COLO668 (cell line): ENCODE results near the gene FBXO17.
"Not testable (repeated sequence)": the region's sequence is repeated elsewhere in the genome, so short reads cannot be mapped to it uniquely, and the experiment has no call there.

Experiments
- DNase-seq: peaks from one replicate; lab custom pipeline; 2025; ENCODE audit not compliant: unreplicated experiment; lab: John Stamatoyannopoulos, UW

FBXO17 gene

DNA sequence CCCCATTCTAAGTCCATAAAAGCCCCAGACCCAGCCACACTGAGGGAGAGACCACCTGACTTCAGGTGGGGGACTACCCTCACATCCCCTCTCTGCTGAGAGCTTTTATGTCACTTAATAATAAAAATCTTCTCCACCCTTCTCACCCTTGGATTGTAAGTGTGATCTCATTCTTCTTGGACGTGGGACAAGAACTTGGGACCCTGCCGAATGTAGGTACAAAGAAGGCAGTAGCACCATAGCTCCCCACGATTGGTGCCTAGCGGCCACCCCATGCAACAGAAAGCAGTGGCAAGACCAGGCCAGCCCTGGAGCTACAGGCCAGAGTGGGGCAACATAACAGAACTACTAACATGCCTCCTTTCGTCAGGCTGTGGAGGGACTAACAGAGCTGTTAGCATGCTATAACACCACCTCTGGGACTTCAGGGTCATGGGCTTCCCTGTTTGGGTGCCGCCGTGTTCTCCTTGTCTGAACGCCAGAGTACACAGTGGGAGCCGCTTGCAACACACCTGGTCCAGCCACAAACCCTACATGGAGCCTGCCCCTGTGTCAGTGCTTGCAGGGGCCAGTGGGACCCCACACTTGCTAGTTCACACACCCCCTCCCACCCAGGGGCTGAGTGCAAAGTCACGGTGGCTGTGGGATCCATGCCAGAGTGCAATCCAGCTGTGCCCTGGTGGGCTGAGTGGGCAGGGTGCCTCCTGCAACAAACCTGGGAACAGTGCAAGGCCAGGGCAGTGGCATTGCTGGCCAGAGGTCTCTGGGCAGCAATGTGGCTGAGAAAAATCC lies 5.2 kb upstream of the FBXO17 start:
- DNase-seq: no peak

GRCh38 chr19:38979812-38980211 lies 4.3 kb upstream of the FBXO17 start:
- DNase-seq: no peak

GRCh38 chr19:38978326-38978689 lies 2.8 kb upstream of the FBXO17 start:
- DNase-seq: no peak

DNA sequence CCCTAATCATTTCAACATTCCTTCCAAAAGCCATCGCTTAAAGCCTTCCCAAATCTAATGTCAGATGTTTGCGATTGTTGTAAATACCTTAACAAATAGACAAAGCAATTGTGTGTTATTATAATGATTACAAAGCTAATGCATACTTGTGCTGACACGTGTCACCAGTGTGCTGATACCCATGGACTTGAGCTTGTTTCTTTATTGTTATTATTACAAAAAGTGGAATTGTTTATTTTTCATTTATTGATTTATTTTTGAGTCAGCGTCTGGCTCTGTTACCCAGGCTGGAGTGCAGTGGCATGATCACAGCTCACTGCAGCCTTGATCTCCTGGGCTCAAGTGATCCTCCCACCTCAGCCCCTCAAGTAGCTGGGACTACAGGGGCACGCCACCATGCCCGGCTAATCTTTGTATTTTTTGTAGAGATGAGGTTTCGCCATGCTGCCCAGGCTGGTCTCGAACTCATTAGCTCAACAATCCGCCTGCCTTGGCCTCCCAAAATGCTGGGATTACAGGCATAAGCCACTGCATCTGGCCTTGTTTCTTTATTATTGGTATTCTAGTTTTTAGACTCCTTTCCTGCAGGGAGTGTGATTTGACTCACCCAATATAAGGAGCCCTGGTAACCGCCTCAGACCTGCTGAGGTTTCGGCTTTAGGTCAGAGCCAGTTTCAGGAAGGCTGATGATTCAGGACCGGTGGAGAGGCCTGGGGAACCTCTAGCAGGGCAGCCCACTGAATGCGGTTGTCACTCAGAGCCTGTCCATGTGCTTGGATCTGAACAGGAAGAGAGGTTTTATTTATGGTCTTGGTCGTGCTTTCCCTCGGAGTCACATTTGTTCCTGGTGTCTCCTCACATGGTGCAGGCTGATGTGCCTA lies 2.1 kb upstream of the FBXO17 start:
- DNase-seq: no peak

DNA sequence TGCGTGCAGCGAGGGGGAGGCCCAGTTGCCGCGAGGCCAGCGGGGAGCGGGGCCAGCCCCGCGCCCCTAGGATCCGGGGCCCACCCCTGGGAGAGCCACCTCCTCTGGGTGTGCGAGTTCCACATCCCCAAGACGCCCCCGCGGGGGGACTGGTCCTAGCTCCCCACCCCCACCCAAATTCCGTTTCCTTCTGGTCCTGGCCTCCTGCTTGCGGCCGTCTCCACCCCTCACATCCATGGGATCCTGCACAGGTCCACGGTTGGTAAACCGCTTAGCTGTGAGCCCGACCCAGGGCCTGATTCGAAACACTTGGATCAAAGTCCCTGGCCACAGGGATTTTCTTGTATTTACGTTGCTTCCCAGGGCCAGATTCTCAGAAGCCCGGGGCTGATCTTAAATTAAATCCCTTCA lies 324 bp upstream of the FBXO17 start:
- DNase-seq: no peak

GRCh38 chr19:38974624-38975213 lies 823 bp downstream of the FBXO17 start:
- DNase-seq: no peak

DNA sequence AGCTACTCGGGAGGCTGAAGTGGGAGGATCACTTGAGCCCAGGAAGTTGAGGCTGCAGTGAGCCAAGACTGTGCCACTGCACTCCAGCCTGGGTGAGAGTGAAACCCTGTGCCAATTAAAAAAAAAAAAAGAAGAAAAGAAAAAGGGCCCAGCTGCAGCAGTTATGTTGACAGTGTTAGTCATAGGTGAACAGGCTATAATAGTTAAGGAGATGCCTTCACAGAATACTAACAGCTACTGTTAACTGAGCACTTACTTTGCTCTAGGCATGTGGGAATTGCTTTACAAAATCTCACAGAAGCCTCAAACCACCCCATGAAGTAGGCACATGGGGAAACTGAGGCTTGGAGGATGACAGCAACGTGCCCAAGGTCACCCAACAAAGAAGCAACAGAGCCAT lies 3.9 kb downstream of the FBXO17 start:
- DNase-seq: no peak

DNA sequence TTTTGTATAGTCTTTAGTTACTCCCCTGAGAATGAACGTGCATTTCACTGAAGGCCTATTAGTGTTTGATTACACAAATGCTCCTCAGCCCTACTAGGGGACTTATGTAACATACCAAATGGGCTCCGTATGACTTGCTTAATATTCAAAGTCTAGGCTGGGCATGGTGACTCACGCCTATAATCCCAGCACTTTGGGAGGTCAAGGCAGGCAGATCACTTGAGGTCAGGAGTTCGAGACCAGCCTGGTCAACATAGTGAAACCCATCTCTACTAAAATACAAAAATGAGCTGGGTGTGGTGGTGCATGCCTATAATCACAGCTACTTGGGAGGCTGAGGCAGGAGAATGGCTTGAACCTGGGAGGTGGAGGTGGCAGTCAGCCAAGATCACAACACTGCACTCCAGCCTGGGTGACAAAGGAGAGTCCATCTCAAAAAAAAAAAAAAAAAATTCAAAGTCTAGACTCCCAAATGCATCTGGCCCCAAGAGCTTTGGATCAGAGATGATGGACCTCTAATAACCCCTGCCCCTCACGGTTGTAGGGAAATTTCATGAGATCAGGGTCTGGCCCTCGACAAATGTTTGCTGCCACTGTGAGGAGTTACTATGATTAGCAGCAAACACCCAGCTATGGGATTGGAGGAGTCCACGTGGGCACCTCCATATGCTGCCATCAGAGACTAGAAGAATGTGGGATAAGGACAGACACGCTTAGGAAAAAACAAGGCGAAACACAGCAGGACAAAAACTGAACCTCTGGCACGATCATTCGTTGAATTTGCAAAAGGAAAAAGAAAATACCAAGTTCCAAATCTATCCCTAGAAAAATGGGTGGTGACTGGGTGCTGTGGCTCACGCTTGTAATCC lies 4.6 kb downstream of the FBXO17 start:
- DNase-seq: no peak

- not testable (repeated sequence) for DNase-seq
Observed at GRCh38 chr19:38966149-38966548, 9.4 kb downstream of the FBXO17 start.

- no peak for DNase-seq
Observed at GRCh38 chr19:38964738-38965137, 10.8 kb downstream of the FBXO17 start.

DNA sequence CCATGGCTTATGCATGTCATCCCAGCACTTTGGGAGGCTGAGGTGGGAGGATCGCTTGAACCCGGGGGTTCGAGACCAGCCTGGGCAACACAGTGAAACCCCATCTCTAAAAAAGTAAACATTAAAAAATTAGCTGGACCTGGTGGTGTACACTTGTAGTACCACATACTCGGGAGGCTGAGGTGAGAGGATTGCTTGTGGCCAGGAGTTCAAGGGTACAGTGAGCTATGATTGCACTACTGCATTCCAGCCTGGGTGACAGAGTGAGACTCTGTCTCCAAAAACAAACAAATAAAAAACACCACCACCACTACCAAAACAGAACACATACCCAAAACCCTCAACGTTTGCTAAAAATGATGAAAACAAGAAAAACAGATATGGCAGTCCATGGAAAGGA lies 15.9 kb downstream of the FBXO17 start:
- no peak for DNase-seq

DNA sequence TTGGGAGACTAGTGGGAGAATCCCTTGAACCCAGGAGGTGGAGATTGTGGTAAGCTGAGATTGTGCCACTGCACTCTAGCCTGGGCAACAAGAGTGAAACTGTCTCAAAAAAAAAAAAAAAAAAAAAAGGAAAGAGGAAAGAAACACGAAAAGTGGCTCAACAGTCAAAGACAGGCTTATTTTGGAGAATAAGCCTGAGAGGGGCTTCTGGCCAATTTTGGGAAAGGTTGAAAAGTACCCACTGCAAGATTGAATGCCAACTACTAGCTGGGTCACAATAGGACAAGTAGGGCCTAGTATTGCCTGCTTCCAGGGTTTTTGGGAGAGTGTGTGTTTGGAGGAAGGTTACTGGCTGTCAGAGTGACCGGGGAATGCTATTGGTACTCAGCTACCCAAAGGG lies 17.2 kb downstream of the FBXO17 start:
- DNase-seq: no peak

DNA sequence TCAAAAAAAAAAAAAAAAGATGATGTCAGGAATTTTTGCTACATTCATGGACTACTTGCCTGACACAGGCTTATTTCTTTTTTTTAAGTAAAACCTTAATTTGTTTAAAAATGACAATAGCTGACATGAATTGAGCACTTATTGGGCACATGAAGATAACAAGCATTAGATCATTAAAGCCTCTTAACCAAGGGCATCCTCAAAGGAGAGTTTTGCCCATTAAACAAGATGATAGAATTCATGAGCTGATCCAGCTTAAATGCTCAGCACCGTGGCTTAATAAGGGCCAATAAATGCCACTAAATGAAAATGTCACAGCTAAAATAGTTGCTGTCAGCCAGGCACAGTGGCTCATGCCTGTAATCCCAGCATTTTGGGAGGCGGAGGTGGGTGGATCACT lies 19.3 kb downstream of the FBXO17 start:
- DNase-seq: no peak

- DNase-seq: no peak
Observed at GRCh38 chr19:38953677-38954076, 21.9 kb downstream of the FBXO17 start.

- DNase-seq: peak; percentile 23
Observed at GRCh38 chr19:38952395-38953165, 23.0 kb downstream of the FBXO17 start.

GRCh38 chr19:38951187-38951586 lies 24.4 kb downstream of the FBXO17 start:
- no peak for DNase-seq

GRCh38 chr19:38949580-38950367 lies 25.8 kb downstream of the FBXO17 start:
- DNase-seq: peak; percentile 48

DNA sequence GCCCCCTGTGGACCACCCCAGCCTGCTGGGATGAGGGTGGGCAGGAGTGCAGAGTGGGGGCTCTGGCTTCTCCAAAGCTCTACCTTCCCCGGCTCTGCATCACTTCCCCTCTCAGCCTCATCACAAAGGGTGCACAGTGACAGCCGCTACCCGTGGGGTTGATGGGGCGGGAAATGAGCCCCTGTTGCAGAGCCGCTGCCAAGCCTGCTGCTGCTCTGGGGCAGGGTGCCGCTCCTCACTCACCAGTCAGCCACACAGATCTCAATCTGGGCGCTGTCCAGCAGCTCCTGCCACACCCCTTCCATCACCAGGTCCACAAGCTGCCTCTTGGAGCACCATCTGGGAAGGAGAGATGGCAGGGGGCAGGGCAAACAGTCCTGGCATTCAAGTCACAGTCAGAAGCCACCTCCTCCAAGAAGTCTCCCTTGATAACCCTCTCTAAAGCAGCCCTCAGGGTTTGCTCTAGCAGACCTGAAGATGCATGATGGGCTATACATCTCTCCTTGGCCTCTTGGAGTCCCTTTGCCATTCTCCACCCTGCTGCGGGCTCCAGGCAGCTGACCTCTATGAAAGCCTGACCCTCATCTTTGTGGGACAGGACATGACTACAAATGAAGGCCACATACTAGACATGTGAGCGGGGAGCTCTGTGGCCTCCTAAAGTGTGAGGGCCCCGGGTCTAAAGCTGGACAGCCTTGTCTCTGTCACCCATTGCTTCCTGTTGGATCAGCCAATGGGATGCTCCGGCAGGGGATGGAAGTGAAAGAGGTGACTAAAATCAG lies 29.1 kb downstream of the FBXO17 start:
- DNase-seq: no peak
